H1 (cell line): ENCODE data around the gene VMA21. TPM values are rescaled to one million over a fixed set of nuclear protein-coding genes. Genes with fewer than 3 reads are reported as not detected.

ENCODE experiments used
- CTCF ChIA-PET: fragments of 300-600 bp; sonication (Branson Sonifier 250); formaldehyde crosslinking; loops from one replicate; lab custom pipeline; 2021; ENCODE audit not compliant: partially characterized antibody; lab: Charles Lee
- POLR2A ChIA-PET: fragments of 300-600 bp; sonication (Branson Sonifier 250); formaldehyde crosslinking; loops from one replicate; lab custom pipeline; 2021; ENCODE audit warnings: inconsistent platforms; ENCODE audit not compliant: partially characterized antibody; lab: Charles Lee
- DNase-seq, 2 experiments: peaks; one replicate each; pipeline versions ENCODE4 v3.0.0 to v3.0.0-alpha.2; 2010 to 2022; ENCODE audit warnings: low spot score in 2 of 2, low read depth in 1 of 2, mixed read lengths in 1 of 2
- FAIRE-seq: peaks from 2 replicates; lab custom pipeline; 2011; peaks lifted over from hg19 to GRCh38; lab: Jason Lieb, UNC
- H2AFZ ChIP-seq: 2 replicates; pipeline ENCODE4 v1.8.1; 2012; ENCODE audit warnings: low read length, inconsistent platforms
- H2AK5ac ChIP-seq: 2 replicates; pipeline ENCODE4 v1.6.1; 2013; ENCODE audit warnings: low read depth, low read length
- H2BK120ac ChIP-seq: replicated peaks from 2 replicates; pipeline ENCODE3; 2013; ENCODE audit warnings: low read depth, low read length, inconsistent platforms
- H2BK12ac ChIP-seq: 2 replicates; pipeline ENCODE4 v1.6.1; 2013; ENCODE audit warnings: low read depth, low read length
- H2BK15ac ChIP-seq: 2 replicates; pipeline ENCODE4 v1.6.1; 2013; ENCODE audit warnings: low read length
- H2BK20ac ChIP-seq: 2 replicates; pipeline ENCODE4 v1.6.1; 2013; ENCODE audit warnings: low read length
- H2BK5ac ChIP-seq: 2 replicates; pipeline ENCODE4 v1.6.1; 2013; ENCODE audit warnings: low read depth, low read length
- H3K14ac ChIP-seq: 2 replicates; pipeline ENCODE4 v1.6.1; 2013; ENCODE audit warnings: inconsistent platforms; ENCODE audit not compliant: insufficient read length
- H3K18ac ChIP-seq: 2 replicates; pipeline ENCODE4 v1.6.1; 2013; ENCODE audit warnings: low read length; ENCODE audit errors: extremely low read depth
- H3K23ac ChIP-seq: 2 replicates; pipeline ENCODE4 v1.6.1; 2013; ENCODE audit warnings: inconsistent platforms; ENCODE audit not compliant: insufficient read length
- H3K23me2 ChIP-seq: 2 replicates; pipeline ENCODE4 v1.6.1; 2013; ENCODE audit warnings: low read depth, low read length
- H3K27ac ChIP-seq: 2 replicates; pipeline ENCODE4 v1.6.1; 2011; ENCODE audit warnings: low read depth, low read length, inconsistent platforms
- H3K27me3 ChIP-seq, 4 experiments: replicated peaks in 1 of 4; 1 replicate in 1 of 4; 2 replicates in 3 of 4; pipeline versions ENCODE4 v1.6.1 to v1.8.1; 2011 to 2013; ENCODE audit warnings: low read length in 3 of 4, mild to moderate bottlenecking in 3 of 4, inconsistent platforms in 2 of 4, mixed read lengths in 2 of 4, moderate library complexity in 1 of 4; ENCODE audit not compliant: control insufficient read depth in 3 of 4, insufficient read depth in 3 of 4; ENCODE audit errors: extremely low read depth in 1 of 4
- H3K36me3 ChIP-seq, 4 experiments: 2 replicates each; pipeline versions ENCODE4 v1.6.1 to v1.8.1; 2011 to 2013; ENCODE audit warnings: mild to moderate bottlenecking in 4 of 4, low read length in 3 of 4, moderate library complexity in 2 of 4, control low read depth in 1 of 4, inconsistent platforms in 1 of 4; ENCODE audit not compliant: insufficient read depth in 4 of 4, control insufficient read depth in 2 of 4
- H3K4ac ChIP-seq: replicated peaks from 2 replicates; pipeline ENCODE3; 2013; ENCODE audit warnings: low read length, low read depth, mixed read lengths, inconsistent platforms; ENCODE audit not compliant: insufficient read length
- H3K4me1 ChIP-seq, 4 experiments: replicated peaks in 1 of 4; 1 replicate in 1 of 4; 2 replicates in 3 of 4; pipeline versions ENCODE4 v1.6.1 to v1.8.1; 2011 to 2013; ENCODE audit warnings: low read length in 3 of 4, inconsistent platforms in 2 of 4, mixed read lengths in 1 of 4; ENCODE audit not compliant: insufficient read depth in 4 of 4, control insufficient read depth in 3 of 4
- H3K4me2 ChIP-seq, 2 experiments: 2 replicates each; pipeline versions ENCODE4 v1.6.1 to v1.8.1; 2011 to 2013; ENCODE audit warnings: low read depth in 2 of 2, low read length in 2 of 2, control low read depth in 1 of 2, inconsistent platforms in 1 of 2, mild to moderate bottlenecking in 1 of 2; ENCODE audit not compliant: insufficient read depth in 1 of 2
- H3K4me3 ChIP-seq, 4 experiments: fragments of 200-600, 300-600 bp in 1 of 4; sonication (generic), shearing (Covaris generic), sonication (Bioruptor Twin) in 1 of 4; 2 replicates each; pipeline versions ENCODE4 v1.5.1 to v1.8.1; 2011 to 2016; ENCODE audit warnings: low read length in 4 of 4, low read depth in 3 of 4, control low read depth in 2 of 4, inconsistent platforms in 2 of 4, mild to moderate bottlenecking in 2 of 4, mixed read lengths in 1 of 4, moderate library complexity in 1 of 4; ENCODE audit not compliant: insufficient read depth in 2 of 4; ENCODE audit errors: extremely low read depth in 1 of 4
- H3K56ac ChIP-seq: replicated peaks from 2 replicates; pipeline ENCODE3; 2013; ENCODE audit warnings: low read depth, mild to moderate bottlenecking, mixed read lengths, low read length, inconsistent platforms; ENCODE audit not compliant: insufficient read length
- H3K79me1 ChIP-seq: 2 replicates; pipeline ENCODE4 v1.6.1; 2013; ENCODE audit warnings: low read depth, low read length, control low read depth
- H3K79me2 ChIP-seq, 2 experiments: 2 replicates each; pipeline versions ENCODE4 v1.6.1 to v1.8.1; 2012 to 2013; ENCODE audit warnings: low read length in 2 of 2, mild to moderate bottlenecking in 2 of 2, inconsistent platforms in 1 of 2; ENCODE audit not compliant: insufficient read depth in 2 of 2, control insufficient read depth in 1 of 2
- H3K9ac ChIP-seq, 4 experiments: replicated peaks in 1 of 4; 1 replicate in 1 of 4; 2 replicates in 3 of 4; pipeline versions ENCODE4 v1.6.1 to v1.8.1; 2011 to 2013; ENCODE audit warnings: low read depth in 3 of 4, low read length in 3 of 4, control low read depth in 2 of 4, mild to moderate bottlenecking in 2 of 4, moderate library complexity in 2 of 4, inconsistent platforms in 1 of 4; ENCODE audit errors: extremely low read depth in 1 of 4
- H3K9me3 ChIP-seq, 2 experiments: 2 replicates each; pipeline versions ENCODE4 v1.6.1 to v1.8.1; 2012 to 2013; ENCODE audit warnings: mild to moderate bottlenecking in 2 of 2, moderate library complexity in 2 of 2, control low read depth in 1 of 2, inconsistent platforms in 1 of 2, low read depth in 1 of 2, low read length in 1 of 2, mixed read lengths in 1 of 2; ENCODE audit not compliant: insufficient read depth in 2 of 2
- H4K20me1 ChIP-seq, 2 experiments: replicated peaks in 1 of 2; 2 replicates each; pipeline versions ENCODE3 to v1.8.1; 2011 to 2013; ENCODE audit warnings: inconsistent platforms in 2 of 2, low read length in 2 of 2, mild to moderate bottlenecking in 1 of 2; ENCODE audit not compliant: insufficient read depth in 2 of 2, control insufficient read depth in 1 of 2
- H4K5ac ChIP-seq: 2 replicates; pipeline ENCODE4 v1.6.1; 2013; ENCODE audit warnings: low read length, low read depth, mixed read lengths, inconsistent platforms; ENCODE audit not compliant: insufficient read length
- H4K8ac ChIP-seq: 2 replicates; pipeline ENCODE4 v1.8.0; 2013; ENCODE audit warnings: mild to moderate bottlenecking, moderate library complexity, low read length, inconsistent platforms; ENCODE audit not compliant: insufficient read depth; ENCODE audit errors: extremely low read depth
- H4K91ac ChIP-seq: replicated peaks from 2 replicates; pipeline ENCODE3; 2013; ENCODE audit warnings: low read length, mixed read lengths, inconsistent platforms; ENCODE audit not compliant: insufficient read length
- EP300 ChIP-seq, 2 experiments: IDR thresholded peaks; 1 replicate in 1 of 2; 2 replicates in 1 of 2; pipeline ENCODE4 v1.6.1; 2011 to 2012; ENCODE audit warnings: low read depth in 2 of 2, low read length in 2 of 2, mild to moderate bottlenecking in 2 of 2, borderline replicate concordance in 1 of 2, inconsistent platforms in 1 of 2, moderate library complexity in 1 of 2
- MAFK ChIP-seq: IDR thresholded peaks from 2 replicates; pipeline ENCODE4 v1.6.1; 2012; ENCODE audit warnings: low read depth, mild to moderate bottlenecking, improper control_type of control experiment, low read length
- POU5F1 ChIP-seq: IDR thresholded peaks from 2 replicates; pipeline ENCODE4 v1.6.1; 2011; ENCODE audit warnings: low read depth, mild to moderate bottlenecking, low read length, moderate library complexity
- RAD21 ChIP-seq, 2 experiments: IDR thresholded peaks in 1 of 2; conservative IDR thresholded peaks in 1 of 2; 2 replicates each; pipeline ENCODE4 v1.6.1; 2011; ENCODE audit warnings: low read depth in 2 of 2, low read length in 2 of 2, improper control_type of control experiment in 1 of 2, inconsistent platforms in 1 of 2, mild to moderate bottlenecking in 1 of 2, moderate library complexity in 1 of 2
- SP1 ChIP-seq: IDR thresholded peaks from 2 replicates; pipeline ENCODE4 v1.6.1; 2011; ENCODE audit warnings: low read depth, low read length
- TAF7 ChIP-seq: optimal IDR thresholded peaks from 2 replicates; pipeline ENCODE3; 2011; ENCODE audit warnings: low read depth, mild to moderate bottlenecking, inconsistent platforms, low read length, moderate library complexity, borderline replicate concordance
- YY1 ChIP-seq: IDR thresholded peaks from 2 replicates; pipeline ENCODE4 v1.6.1; 2011; ENCODE audit warnings: low read depth, mild to moderate bottlenecking, low read length
- ZNF274 ChIP-seq: IDR thresholded peaks from 2 replicates; pipeline ENCODE4 v1.7.0; 2012; ENCODE audit warnings: low read length, borderline replicate concordance; ENCODE audit errors: extremely low read depth
- WGBS, 2 experiments: shearing (Covaris generic) in 1 of 2; methylation state at CpG; one replicate each; pipeline versions ENCODE4 v1.1.6 to v1.1.7; 2013 to 2015; ENCODE audit warnings: low lambda C conversion rate in 2 of 2, mixed read lengths in 2 of 2, inconsistent platforms in 1 of 2, low coverage in 1 of 2, missing lambda C conversion rate in 1 of 2; ENCODE audit not compliant: insufficient replicate concordance in 2 of 2, insufficient coverage in 1 of 2, insufficient read length in 1 of 2; ENCODE audit errors: extremely low coverage in 1 of 2, missing lambda C conversion rate in 1 of 2; 5-methylcytosine and 5-hydroxymethylcytosine counted together
- polyA plus RNA-seq, 7 experiments: library from polyadenylated mRNA; depleted of rRNA in 3 of 7; stranded (reverse) in 5 of 7; unstranded in 2 of 7; fragments of >200 nt in 5 of 7; fragments of 200-250 nt in 2 of 7; gene quantifications; 1 replicate in 5 of 7; 2 replicates in 1 of 7; 4 replicates in 1 of 7; pipeline versions ENCODE4 v1.2.1 to v1.2.3, GENCODE V29; 2011 to 2013; ENCODE audit warnings: missing spikeins in 2 of 7, mixed read lengths in 2 of 7
- total RNA-seq: library from RNA; stranded (reverse); fragmentation: NEBNext Ultra II Directional; extraction: Animal tissue kit (Norgen Biotek cat#: 25700); gene quantifications from 2 replicates; pipeline ENCODE4 v1.2.1, GENCODE V29; 2021
- TF ChIP-seq, protein P1 (sequence below): IDR thresholded peaks from 2 replicates; pipeline ENCODE4 v1.6.1; 2011; ENCODE audit warnings: low read depth, mild to moderate bottlenecking, low read length; ENCODE audit not compliant: insufficient read depth
- TF ChIP-seq, protein P2 (sequence below), 3 experiments: IDR thresholded peaks; 1 replicate in 2 of 3; 2 replicates in 1 of 3; pipeline versions ENCODE4 v1.5.1 to v1.6.1; 2011; ENCODE audit warnings: low read length in 3 of 3, mild to moderate bottlenecking in 3 of 3, inconsistent platforms in 2 of 3, low read depth in 1 of 3, moderate library complexity in 1 of 3; ENCODE audit not compliant: insufficient read depth in 1 of 3; ENCODE audit errors: control extremely low read depth in 1 of 3

VMA21 gene
- total and polyA plus RNA-seq, 2 of the 8 experiments (the other 6 are each of a cell fraction or from before 2014, with no cell fraction given): 25.8 to 65.4 TPM

DNA sequence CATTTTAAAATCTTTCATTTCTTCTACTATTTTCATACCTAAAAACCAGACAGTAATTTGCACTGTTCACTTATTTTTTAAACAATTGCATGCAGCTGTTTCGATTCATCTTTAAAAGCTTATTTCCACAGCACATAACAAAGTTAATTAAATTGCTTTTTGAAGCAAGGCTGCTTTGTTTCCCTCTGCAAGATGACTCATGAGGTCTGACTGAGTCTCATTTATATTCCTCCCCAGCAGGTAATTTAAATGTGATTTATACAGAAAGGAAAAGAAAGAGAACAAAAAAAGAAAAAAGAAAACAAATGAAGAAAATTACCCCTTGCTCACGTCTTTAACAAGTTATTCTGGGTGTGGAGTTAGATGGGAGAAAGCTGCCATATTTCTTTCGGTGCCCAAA is 22.8 kb downstream of the VMA21 start:
- FAIRE-seq: no peak
- Histone ChIP-seq H2BK5ac (no peak overlapping the region), H2AK5ac (no peak overlapping the region), H4K91ac (no peak overlapping the region), H3K4ac (no peak overlapping the region), H2BK15ac (no peak overlapping the region), H3K36me3 (no peaks in the 10 kb centered on the region), H2BK20ac (no peak overlapping the region), H3K27me3 (no peaks in the 10 kb centered on the region), H3K18ac (no peak overlapping the region), H3K79me1 (no peaks in the 10 kb centered on the region), H3K9me3 (no peaks in the 10 kb centered on the region), H3K27ac (no peak overlapping the region), H3K23me2 (no peaks in the 10 kb centered on the region), H2AFZ (no peak overlapping the region), H4K8ac (no peak overlapping the region), H3K23ac (no peak overlapping the region), H3K56ac (no peak overlapping the region), H3K79me2 (no peaks in the 10 kb centered on the region), H3K4me3 (no peak overlapping the region), H2BK12ac (no peak overlapping the region), H3K4me1 (peaks cover 0 to 2% (median 0%) of the 10 kb centered on the region in 4 experiments; a peak in 2 of 7 replicates), H4K20me1 (no peaks in the 10 kb centered on the region), H3K4me2 (peak overlapping the region in 1 of 2 experiments; percentile 28; a peak in 1 of 4 replicates), H3K9ac (no peak overlapping the region), H4K5ac (no peak overlapping the region), H3K14ac (no peak overlapping the region), H2BK120ac (no peak overlapping the region)
- CTCF ChIA-PET: interaction anchor here (0.8 kb wide), 1 partner anchor 60 kb away, joined by 3 read pairs; no protein-coding TSS in a partner anchor
- 66% methylated on average over 3 of the region's 3 CpGs; no CpG with 5 or more reads in 1 of the 2 experiments for WGBS, 2 experiments
- POLR2A ChIA-PET: no interaction called here
- DNase-seq: no peak
- TF ChIP-seq SP1 (no peak), YY1 (no peak), TAF7 (no peak), POU5F1 (no peak), MAFK (no peak), EP300 (IDR thresholded peaks at IDR 0.05; ENCODE audit: borderline replicate concordance in 1 of 2, low read depth in 2 of 2, low read length in 2 of 2) (no peak), RAD21 (IDR thresholded peaks at IDR 0.05 in 1 of 2, conservative IDR thresholded peaks at IDR 0.05 in 1 of 2; ENCODE audit: low read depth in 2 of 2, low read length in 2 of 2) (no peak), ZNF274 (no peak)
- TF ChIP-seq, protein P1, sequence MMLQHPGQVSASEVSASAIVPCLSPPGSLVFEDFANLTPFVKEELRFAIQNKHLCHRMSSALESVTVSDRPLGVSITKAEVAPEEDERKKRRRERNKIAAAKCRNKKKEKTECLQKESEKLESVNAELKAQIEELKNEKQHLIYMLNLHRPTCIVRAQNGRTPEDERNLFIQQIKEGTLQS: no peak
- TF ChIP-seq, protein P2, sequence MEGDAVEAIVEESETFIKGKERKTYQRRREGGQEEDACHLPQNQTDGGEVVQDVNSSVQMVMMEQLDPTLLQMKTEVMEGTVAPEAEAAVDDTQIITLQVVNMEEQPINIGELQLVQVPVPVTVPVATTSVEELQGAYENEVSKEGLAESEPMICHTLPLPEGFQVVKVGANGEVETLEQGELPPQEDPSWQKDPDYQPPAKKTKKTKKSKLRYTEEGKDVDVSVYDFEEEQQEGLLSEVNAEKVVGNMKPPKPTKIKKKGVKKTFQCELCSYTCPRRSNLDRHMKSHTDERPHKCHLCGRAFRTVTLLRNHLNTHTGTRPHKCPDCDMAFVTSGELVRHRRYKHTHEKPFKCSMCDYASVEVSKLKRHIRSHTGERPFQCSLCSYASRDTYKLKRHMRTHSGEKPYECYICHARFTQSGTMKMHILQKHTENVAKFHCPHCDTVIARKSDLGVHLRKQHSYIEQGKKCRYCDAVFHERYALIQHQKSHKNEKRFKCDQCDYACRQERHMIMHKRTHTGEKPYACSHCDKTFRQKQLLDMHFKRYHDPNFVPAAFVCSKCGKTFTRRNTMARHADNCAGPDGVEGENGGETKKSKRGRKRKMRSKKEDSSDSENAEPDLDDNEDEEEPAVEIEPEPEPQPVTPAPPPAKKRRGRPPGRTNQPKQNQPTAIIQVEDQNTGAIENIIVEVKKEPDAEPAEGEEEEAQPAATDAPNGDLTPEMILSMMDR (IDR thresholded peaks at IDR 0.05; ENCODE audit: control extremely low read depth in 1 of 3, insufficient read depth in 1 of 3, low read depth in 1 of 3, low read length in 3 of 3): no peak
